GM21576 (cell line): ENCODE measurements around the gene TM9SF4.
"Not testable (repeated sequence)": the region's sequence is repeated elsewhere in the genome, so short reads cannot be mapped to it uniquely, and the experiment has no call there.

Source experiments
- ATAC-seq: cut with Tn5 transposase; IDR thresholded peaks from one replicate; pipeline ENCODE4 v1.9.1; 2021; ENCODE audit warnings: mild to moderate bottlenecking, moderate library complexity; ENCODE audit not compliant: unreplicated experiment

The TM9SF4 gene

DNA sequence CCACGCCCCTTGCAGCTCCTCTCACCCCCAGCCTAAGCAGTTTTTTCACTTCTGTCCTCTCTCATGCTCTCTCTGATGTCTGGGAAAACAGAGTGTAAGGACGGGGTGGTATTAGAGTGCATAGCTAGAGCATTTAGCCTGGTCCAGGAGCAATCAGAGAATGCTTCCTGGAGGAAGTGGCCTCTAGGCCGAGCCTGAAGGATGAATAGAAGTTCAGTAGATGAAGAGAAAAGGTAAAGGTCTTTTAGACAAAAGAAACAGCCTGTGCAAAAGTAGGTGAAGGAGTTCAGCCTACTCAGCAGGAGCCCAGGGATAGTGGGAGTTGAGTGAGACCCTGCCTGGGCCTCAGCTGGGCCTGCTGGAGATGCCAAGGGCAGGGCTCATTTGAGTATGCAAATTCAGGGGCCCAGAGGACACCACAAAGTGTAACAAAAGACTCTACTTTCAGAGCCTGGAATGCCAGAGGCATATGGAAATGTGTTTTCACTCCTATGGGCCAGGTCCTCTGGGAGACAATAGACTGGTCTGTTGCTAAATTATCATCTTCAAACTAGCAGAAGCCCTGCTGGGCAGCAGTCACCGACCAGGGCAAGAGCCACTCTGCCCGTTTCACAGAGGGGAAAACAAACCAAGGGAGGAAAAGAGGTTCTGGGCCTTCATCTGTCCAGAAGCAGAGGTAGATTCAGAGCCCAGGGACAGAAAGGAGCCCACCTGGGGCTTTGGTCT lies 19.7 kb upstream of the TM9SF4 start:
- no peak for ATAC-seq

DNA sequence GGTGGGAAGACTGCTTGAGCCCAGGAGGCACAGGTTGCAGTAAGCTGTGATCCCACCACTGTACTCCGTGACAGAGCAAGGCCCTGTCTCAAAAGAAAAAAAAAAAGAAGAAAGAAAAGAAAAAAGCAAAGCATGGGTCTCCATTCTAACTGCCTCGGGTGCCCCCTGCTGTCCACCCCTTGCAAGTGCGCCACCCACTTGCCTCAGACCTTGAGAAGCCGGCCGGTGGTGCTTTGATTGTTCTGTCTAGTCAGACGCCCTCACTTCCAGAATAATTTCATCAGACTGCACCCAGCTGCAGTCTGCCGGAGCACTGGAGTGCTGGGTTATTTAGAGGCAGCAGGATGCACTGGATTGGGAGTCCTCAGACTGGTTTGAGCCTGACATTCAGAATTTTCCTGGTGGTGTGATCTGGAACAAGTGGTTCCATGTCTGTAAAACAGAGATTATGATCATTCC lies 17.6 kb upstream of the TM9SF4 start:
- ATAC-seq: no peak

- no peak for ATAC-seq
Observed at GRCh38 chr20:32098786-32099185, 10.7 kb upstream of the TM9SF4 start.

- no peak for ATAC-seq
Observed at GRCh38 chr20:32108814-32109391, 611 bp upstream of the TM9SF4 start.

- no peak for ATAC-seq
Observed at GRCh38 chr20:32110173-32110704, 725 bp downstream of the TM9SF4 start.

GRCh38 chr20:32110727-32111126 lies 1.2 kb downstream of the TM9SF4 start:
- no peak for ATAC-seq

- no peak for ATAC-seq
Observed at GRCh38 chr20:32111156-32111686, 1.7 kb downstream of the TM9SF4 start.

GRCh38 chr20:32111753-32112152 lies 2.2 kb downstream of the TM9SF4 start:
- ATAC-seq: no peak

- no peak for ATAC-seq
Observed at GRCh38 chr20:32112841-32113240, 3.3 kb downstream of the TM9SF4 start.

- ATAC-seq: no peak
Observed at GRCh38 chr20:32113591-32114260, 4.2 kb downstream of the TM9SF4 start.

- ATAC-seq: no peak
Observed at GRCh38 chr20:32114305-32114960, 4.9 kb downstream of the TM9SF4 start.

DNA sequence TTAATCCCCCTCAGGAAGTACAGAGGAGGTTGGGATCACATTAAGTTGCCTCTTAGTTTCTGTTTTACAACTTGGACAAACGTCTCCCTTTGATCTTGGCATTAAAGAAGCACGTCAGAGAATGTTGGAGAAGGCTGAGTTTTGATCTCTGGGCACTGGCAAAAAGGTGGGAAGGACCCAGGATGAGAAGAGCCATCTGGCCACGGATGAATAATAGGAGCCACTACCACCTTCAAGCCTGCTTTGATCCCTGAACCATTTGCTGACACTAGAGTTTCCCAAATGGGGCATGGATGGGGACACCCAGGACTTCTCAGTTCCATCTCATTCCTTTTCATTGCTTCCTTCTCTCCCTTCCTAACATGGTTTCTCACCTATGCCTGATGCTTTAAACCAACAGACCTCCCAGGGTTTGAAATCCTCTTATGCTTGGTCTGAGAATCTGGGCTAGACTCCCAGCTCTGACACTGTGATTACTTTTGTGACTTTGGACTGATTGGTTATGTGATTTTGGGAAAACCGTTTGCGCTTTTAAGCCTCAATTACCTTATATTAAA lies 5.8 kb downstream of the TM9SF4 start:
- ATAC-seq: no peak

GRCh38 chr20:32116079-32116521 lies 6.6 kb downstream of the TM9SF4 start:
- ATAC-seq: no peak

DNA sequence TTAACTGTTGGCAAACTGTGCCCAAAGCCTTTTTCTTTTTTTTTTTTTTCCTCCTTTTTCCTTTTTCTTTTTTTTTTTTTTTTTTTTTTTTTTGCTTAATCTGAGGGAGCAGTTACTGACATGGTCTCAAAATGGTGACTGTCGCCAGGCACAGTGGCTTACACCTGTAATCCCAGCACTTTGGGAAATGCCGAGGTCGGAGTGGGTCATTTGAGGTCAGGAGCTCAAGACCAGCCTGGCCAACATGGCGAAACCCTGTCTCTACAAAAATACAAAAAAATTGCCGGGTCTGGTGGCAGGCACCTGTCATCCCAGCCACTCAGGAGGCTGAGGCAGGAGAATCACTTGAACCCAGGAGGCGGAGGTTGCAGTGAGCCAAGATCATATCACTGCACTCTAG lies 7.3 kb downstream of the TM9SF4 start:
- not testable (repeated sequence) for ATAC-seq

DNA sequence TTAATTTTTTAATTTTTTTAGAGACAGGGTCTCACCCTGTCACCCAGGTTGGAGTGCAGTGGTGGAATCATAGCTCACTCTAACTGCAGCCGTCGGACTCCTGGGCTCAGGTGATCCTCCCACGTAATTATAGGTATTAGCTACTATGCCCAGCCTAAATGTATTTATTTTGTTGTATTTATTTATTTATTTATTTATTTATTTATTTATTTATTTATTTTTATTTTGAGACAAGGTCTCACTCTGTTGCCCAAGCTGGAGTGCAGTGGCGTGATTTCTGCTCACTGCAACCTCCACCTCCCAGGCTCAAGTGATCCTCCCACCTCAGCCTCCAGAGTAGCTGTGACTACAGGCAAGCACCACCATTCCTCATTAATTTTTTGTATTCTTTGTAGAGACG lies 8.9 kb downstream of the TM9SF4 start:
- not testable (repeated sequence) for ATAC-seq

GRCh38 chr20:32119734-32120133 lies 10.2 kb downstream of the TM9SF4 start:
- ATAC-seq: no peak

DNA sequence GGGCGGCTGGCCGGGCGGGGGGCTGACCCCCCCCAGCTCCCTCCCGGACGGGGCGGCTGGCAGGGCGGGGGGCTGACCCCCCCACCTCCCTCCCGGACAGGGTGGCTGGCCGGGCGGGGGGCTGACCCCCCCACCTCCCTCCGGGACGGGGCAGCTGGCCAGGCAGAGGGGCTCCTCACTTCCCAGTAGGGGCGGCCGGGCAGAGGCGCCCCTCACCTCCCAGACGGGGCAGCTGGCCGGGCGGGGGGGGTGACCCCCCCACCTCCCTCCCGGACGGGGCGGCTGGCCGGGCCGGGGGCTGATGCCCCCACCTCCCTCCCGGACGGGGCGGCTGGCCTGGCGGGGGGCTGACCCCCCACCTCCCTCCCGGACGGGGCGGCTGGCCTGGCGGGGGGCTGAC lies 12.4 kb downstream of the TM9SF4 start:
- ATAC-seq: not testable (repeated sequence)

- ATAC-seq: no peak
Observed at GRCh38 chr20:32123088-32123487, 13.6 kb downstream of the TM9SF4 start.

GRCh38 chr20:32124916-32125454 lies 15.5 kb downstream of the TM9SF4 start:
- ATAC-seq: no peak

DNA sequence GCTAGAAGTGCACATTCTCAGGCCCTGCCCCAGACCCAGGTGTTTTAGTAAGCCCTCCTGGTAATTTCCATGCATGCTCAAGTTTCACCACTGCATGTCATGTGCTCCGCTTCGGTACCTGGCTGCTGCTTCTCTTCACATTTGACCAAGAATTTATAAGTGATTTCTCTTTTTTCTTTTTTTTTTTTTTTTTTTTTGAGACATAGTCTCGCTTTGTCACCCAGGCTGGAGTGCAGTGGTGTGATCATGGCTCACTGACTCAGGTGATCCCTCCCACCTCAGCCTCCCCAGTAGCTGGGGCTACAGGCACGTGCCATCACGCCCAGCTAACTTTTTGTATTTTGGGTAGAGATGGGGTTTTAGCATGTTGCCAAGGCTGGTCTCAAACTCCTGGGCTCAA lies 16.0 kb downstream of the TM9SF4 start:
- ATAC-seq: no peak
